GM18519 (cell line): Measurements from ENCODE around the gene CFAP69.
A peak's percentile ranks its signal among the peaks of the same experiment; 100 is the strongest.

Source experiments
- ATAC-seq: cut with Tn5 transposase; IDR thresholded peaks from one replicate; pipeline ENCODE4 v1.9.1; 2021; ENCODE audit warnings: mild to moderate bottlenecking, moderate library complexity; ENCODE audit not compliant: unreplicated experiment, low FRiP score

Gene CFAP69, protein sequence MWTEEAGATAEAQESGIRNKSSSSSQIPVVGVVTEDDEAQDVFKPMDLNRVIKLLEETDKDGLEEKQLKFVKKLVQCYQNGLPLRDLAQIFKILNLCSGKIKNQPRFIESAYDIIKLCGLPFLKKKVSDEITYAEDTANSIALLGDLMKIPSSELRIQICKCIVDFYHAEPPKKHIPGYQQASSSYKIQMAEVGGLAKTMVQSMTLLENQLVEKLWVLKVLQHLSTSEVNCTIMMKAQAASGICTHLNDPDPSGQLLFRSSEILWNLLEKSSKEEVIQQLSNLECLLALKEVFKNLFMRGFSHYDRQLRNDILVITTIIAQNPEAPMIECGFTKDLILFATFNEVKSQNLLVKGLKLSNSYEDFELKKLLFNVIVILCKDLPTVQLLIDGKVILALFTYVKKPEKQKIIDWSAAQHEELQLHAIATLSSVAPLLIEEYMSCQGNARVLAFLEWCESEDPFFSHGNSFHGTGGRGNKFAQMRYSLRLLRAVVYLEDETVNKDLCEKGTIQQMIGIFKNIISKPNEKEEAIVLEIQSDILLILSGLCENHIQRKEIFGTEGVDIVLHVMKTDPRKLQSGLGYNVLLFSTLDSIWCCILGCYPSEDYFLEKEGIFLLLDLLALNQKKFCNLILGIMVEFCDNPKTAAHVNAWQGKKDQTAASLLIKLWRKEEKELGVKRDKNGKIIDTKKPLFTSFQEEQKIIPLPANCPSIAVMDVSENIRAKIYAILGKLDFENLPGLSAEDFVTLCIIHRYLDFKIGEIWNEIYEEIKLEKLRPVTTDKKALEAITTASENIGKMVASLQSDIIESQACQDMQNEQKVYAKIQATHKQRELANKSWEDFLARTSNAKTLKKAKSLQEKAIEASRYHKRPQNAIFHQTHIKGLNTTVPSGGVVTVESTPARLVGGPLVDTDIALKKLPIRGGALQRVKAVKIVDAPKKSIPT

DNA sequence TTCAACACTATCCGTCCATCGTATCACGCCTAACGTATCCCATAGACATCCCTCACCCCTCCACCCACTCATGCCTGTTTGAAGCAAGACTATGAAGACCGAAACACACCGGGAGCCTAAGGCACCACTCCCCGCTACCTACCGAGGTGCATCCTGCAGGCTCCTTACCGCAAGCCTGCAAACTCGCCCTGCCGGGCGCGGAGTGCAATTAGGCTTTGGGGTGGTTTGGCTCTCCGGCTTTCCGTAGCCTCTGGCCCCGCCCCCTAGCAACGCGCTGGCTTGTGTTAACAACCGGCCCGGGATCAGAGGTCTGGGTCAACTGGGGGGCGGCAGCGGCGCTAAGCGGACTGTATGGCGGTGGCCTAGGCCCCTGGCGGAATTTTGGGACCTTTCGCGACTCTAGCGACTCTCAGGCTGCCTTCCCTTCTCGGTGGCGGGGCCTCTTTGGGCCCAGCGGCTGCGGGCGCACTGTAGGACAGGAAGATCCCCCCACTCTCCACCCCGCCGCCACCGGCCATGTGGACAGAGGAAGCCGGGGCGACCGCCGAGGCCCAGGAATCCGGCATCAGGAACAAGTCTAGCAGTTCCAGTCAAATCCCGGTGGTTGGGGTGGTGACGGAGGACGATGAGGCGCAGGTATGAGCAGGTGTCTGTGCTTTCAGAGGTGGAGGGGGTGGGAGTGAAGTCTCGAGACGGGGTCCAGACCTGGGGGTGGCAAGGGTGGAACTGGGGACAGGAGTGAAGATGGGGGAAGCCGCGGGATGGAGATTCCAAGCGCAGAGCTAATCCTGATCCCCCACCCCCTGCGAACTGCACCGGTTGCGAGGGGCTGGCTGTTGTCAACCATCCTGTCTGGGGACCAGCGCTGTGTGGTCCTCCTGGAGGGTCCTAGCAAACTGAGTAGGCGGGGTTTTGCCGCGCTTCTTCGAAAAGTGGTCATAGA, at the start of gene CFAP69:
Gene CFAP69 (plus strand): TSS at position 266 of the 943 bp plus-strand sequence. CDS start 251 bp downstream, at position 517.
- ATAC-seq, result peak; percentile 78

DNA sequence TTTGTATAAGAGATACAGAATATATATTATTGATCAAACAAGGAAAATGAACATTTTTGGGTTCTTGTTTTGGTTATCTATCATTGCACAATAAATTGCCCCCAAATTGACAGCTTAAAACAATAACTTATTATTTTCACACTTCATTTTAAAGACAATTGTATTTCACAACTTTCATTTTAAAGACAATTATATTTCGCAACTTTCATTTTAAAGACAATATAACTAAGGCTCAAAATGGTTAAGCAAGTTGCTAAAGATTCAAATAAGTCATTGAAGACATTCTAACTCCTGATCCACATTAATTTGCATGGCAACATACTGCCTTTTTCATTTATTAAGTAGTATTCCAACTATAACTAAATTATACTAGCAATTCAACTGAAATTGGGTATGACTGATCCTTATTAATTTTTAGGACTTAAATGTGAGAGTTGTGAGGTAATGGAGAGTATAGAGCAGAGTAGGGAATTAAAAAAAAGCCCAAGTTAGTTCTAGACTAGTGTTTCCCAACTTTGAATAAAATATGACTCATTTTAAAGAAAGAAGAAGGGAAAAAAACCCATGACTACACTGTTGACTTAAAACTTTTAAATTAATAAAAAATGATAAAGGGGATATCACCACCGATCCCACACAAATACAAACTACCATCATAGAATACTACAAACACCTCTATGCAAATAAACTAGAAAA, 43.3 kb upstream of the CFAP69 start:
- ATAC-seq, result no peak

DNA sequence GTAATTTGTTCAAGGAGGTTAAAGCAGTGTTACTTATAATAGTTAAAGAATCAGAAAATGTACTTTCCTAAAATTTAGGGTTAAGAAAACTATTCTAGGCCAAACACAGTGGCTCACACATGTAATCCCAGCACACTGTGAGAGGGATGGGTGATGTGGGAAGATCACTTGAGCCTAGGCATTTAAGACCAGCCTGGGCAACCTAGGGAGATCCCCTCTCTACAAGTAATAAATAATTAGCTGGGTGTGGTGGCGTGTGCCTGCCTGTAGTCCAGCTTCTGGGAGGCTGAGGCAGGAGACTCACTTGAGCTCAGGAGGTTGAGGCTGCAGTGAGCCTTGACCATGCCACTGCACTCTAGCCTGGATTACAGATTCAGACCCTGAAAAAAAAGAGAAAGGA, 37.0 kb upstream of the CFAP69 start:
- ATAC-seq, result no peak

DNA sequence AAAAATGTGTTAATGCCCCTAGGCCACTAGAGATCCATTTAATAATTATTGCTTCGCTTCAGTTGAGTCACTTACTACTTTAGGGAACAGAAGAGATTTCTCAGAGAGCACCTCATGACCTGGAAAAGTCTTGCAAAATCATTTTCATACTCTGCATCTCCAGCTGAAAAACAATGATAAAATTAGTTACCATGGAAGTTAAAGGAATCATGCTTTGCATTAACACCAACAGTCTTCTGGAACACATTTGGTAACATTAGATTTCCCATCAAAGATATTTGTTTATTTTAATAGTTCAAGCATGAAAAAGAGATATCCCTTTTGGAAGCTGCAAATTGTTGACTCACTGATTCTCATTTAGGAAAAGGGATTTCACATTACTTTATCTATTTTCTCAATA, 35.2 kb upstream of the CFAP69 start:
- ATAC-seq, result no peak

DNA sequence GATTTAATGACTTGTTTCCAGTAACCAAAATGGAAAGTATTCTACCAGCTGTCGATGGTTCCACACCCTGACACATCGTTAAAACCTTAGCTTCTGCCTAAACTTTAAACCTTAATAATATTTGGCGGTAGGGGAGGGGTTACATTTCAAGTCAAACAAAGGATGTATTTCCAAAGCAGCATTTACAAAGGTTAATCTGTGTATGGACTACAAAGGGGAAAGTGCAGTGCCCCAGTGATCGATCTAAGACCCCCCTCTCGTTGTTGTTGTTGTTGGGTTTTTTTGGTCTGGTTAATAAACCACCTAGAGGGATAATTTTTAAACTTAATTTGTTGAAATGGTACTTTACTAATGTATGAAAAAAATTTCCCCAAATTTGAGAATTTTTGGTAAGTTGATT, 34.5 kb upstream of the CFAP69 start:
- no peak for ATAC-seq

DNA sequence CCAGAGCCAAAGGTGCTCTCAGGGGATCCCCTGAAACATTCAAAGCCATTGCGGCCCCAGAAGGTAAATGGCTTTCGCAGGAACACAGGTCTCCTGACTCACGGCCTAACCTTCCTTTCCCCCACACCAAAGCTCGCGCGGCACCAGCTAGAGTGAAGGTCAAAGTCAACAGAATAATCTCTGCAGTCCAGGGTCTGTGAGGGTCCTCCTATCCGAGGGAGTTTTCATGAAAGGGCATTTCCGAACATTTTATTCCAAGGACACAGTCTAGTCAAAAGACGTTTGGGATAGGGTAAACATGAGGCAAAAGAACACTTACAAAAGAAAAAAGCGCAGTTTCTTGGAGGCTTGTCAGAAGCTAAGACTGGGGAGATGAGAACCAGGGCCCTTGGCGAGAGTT, 34.0 kb upstream of the CFAP69 start:
- no peak for ATAC-seq

DNA sequence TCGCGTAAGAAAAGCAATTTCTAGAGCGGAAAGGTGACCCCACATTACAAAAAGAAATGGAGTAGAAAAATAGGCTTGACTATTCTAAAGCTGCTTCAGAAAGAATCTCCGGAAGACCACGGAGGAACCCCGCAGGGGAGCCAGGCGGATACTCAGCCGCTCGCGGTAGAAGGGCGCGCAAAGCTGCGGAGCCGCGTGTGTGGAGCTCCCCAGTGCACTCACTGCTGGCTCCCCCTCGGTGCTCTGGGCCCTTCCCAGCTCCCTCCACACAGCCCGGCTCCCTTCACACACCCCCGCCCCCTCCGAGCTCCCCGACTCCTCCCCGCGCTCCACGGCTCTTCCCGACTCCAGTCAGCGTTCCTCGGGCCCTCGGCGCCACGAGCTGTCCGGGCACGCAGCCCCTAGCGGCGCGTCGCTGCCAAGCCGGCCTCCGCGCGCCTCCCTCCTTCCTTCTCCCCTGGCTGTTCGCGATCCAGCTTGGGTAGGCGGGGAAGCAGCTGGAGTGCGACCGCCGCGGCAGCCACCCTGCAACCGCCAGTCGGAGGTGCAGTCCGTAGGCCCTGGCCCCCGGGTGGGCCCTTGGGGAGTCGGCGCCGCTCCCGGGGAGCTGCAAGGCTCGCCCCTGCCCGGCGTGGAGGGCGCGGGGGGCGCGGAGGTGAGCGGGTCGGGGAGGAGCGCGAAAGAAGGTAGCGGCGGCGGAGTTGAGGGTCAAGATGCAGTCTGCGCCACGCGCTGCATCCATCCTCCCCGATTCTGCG, 33.4 kb upstream of the CFAP69 start, which contains the start of gene STEAP2:
Gene STEAP2 (plus strand): TSS at position 350 of the 758 bp plus-strand sequence. CDS start 13,343 bp downstream, outside the sequence.
- peak; percentile 43 for ATAC-seq

DNA sequence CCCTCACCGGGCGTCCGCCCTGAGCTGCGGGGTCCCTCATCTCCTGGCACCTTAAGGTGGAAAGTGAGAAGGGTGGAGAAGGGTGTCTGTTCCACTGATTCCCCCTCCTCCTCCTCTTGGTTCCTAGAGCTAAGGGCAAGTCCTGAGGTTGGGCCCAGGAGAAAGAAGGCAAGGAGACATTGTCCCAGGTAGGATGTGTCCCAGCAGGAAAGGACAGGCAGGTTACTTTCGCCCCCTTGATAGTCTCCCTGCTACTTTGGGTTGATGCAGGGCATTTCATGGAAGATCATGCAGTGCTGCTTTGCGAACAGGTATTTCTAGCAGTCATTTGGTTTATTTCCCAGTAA, 32.9 kb upstream of the CFAP69 start:
- ATAC-seq, result no peak

DNA sequence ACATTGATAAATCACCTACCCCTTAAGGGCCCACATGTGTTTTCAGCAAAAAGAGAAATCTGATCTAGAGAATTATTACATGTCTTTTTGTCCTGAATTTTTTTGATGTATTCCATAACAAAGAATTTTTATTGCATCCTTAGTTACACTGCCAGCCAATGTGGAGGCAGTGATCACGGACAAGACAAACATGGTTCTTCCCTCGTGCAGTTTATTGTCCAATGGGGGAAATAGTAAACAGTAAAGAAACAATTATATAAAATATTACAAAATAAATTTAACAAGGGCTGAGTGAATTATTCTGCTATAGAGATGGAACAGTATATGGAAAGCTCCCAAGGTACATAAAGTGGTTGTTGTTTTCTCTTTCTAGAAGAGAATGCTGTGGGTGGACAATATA, 31.5 kb upstream of the CFAP69 start:
- no peak for ATAC-seq

DNA sequence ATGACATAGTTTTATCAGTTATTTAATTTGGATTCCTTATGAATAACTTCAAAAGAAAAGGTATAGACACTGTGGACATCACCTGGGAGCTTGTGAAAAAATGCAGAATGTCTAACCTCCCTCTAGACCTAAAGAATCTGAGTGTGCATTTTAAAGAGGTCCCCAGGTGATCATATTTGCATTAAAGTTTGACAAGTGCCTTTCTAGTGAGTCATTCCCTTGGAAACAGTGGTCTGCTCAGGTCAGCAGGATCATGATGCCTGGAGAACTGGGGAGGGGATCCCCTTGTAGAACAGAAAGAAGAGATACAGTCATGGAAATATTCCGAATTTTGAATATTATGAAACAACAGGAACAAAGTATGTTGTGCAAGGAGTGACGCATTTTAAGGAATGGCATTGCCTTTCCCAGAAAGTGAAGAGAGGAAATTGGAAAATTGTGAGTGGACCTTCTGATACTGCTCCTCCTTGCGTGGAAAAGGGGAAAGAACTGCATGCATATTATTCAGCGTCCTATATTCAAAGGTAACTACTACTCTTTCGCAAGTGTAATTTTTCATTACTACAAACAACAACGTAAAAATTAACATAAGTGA, 28.8 kb upstream of the CFAP69 start:
- no peak for ATAC-seq

DNA sequence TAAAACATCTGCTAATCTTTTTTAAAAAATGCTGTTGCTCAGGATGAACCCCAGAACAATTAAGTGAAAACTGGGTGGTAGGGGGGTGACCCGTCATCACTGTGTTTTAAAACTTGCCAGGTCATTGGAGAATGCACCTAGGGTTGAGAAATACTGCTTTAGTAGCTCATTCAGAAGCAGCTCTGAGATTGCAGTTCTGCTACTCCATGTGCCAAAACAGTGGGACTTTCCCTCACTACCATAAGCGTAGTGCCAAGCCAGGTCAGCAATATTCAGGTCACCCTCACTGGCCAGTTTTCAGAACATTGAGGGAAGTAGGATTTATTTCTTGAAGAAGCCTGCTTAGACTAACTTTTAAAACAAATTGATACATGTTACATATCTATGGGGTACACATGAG, 28.2 kb upstream of the CFAP69 start:
- no peak for ATAC-seq

DNA sequence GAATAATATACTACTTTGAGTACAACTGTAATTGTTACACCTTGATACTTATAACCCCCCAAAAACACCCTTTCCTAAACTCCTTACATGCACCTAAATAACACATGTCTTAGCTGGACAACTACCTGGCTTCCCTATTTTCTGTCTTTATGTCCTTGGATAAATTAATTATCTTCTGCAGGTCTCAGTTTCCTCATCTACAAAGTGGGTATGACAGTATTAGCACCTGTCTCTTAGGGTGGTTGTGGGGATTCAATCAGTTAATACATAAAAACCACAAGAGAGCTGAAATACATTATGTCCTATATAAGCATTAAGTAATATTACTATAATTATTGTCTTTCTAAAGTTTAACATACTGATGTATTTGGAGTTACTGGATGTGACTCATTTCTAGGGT, 22.6 kb upstream of the CFAP69 start:
- ATAC-seq, result no peak

DNA sequence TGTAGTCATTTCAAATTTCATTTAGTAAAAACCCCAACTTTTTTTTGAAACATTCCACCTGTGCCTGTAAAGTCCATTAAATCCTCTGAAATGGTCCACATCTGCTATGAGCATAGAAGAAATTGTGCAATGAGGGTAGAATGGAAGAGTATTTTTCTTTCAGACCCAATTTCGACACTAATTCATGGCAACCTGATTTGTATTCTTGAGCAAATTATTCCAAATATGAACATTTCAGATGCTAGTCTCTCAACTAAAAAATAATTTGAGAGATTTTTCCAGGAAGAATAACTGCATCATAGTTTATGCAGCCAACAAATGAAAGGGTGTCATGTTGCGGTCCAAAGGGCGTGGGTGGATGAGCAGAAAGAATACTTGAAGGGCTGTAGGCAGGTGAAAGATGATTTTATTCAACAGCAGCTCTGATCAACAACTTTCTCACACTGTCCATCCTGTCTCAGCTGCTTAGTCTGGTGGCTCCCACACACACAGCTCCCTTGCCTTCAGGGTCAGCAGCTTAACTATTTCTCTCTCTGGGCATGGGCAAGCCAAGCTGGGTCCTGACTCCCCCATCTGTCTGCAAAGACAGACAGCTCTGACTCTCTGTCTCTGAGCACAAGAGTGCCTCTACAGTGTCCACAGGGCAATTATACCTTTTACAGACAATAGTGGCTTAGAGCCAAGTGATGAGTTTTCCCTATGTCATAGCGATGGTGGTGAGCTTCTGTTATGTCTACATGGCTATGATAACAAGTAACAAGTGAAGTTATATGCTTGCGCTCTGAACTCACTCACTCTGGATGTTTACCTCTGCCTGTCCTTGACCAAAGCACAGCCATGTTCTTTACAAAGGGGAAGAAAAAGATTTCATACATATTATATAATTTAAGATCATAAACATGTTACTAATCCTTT, 21.9 kb upstream of the CFAP69 start:
- ATAC-seq, result no peak

DNA sequence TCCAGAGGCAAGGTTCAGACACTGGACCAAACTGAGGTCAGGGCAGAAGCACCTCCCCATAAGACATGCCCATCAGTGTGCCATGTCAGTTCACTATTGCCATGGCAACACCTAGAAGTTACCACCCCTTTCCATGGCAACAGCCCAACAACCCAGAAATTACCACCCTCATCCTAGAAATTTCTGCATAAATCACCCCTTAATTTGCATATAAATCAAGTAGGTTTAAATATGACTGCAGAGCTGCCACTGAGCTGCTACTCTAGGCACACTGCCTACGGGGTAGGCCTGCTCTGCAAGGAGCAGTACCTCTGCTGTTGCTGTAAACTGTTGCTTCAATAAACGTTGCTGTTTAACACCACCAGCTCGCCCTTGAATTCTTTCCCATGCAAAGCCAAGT, 20.8 kb upstream of the CFAP69 start:
- ATAC-seq, result no peak

DNA sequence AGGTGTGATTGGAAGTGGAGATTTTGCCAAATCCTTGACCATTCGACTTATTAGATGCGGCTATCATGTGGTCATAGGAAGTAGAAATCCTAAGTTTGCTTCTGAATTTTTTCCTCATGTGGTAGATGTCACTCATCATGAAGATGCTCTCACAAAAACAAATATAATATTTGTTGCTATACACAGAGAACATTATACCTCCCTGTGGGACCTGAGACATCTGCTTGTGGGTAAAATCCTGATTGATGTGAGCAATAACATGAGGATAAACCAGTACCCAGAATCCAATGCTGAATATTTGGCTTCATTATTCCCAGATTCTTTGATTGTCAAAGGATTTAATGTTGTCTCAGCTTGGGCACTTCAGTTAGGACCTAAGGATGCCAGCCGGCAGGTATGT, 19.8 kb upstream of the CFAP69 start:
- ATAC-seq, result no peak

DNA sequence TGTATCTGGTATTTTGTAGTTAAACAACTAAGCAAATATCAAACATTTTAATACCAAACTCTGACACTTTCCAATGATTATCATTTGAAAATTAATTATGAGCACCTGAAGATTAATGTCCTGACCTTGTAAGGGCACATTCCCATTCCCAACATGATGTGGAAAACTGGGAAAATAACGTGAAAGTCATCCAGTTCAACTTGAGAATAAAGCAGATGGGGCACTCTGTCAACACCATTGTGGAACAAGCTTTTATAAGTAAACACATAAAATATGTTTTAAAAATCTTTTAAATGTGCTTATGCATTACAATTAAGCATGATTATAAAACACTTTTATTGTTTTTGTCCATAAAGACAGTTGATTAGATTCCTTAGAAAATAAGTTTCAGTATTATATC, 19.4 kb upstream of the CFAP69 start:
- ATAC-seq, result no peak

DNA sequence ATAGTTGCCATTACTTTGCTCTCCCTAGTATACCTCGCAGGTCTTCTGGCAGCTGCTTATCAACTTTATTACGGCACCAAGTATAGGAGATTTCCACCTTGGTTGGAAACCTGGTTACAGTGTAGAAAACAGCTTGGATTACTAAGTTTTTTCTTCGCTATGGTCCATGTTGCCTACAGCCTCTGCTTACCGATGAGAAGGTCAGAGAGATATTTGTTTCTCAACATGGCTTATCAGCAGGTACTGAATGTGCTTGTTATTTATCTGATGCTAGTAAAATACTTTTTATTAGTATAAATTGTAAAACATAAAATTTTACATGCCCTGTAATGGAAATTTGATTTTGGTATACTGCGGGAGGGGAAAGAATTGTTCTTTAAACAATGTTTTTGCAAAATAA, 17.7 kb upstream of the CFAP69 start:
- no peak for ATAC-seq

DNA sequence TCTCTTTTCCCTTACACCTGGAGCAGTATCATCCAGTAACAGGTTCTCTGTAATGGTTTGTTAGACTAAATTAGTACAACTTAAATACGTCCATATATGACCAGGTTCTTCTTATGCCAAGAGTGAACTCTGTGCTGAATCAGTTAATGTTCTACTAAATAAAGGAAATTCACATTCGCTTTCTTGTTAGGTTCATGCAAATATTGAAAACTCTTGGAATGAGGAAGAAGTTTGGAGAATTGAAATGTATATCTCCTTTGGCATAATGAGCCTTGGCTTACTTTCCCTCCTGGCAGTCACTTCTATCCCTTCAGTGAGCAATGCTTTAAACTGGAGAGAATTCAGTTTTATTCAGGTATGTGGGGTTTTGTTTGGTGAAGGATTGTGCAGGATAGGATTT, 15.3 kb upstream of the CFAP69 start:
- ATAC-seq, result no peak
